ENCODE data around the gene MAP2K6.

Gene MAP2K6

GRCh38 chr17:69588316-69588715 lies 173.8 kb downstream of the MAP2K6 start:
- H3K27me3 ChIP-seq (ENCODE audit: control insufficient read depth in 1 of 2, insufficient read depth in 2 of 2, low read length in 2 of 2): no peaks in the 10 kb centered on the region
- no peak overlapping the region for H3K9ac ChIP-seq (ENCODE audit: low read depth in 1 of 2, low read length in 2 of 2)
- H3K9me3 ChIP-seq (ENCODE audit: control insufficient read depth in 1 of 2, low read length in 2 of 2): no peaks in the 10 kb centered on the region
- H3K4me3 ChIP-seq (ENCODE audit: low read depth in 1 of 2, low read length in 2 of 2): no peak overlapping the region
- H3K36me3 ChIP-seq (ENCODE audit: control insufficient read depth in 1 of 2, insufficient read depth in 2 of 2, low read length in 2 of 2): no peaks in the 10 kb centered on the region
- H3K4me1 ChIP-seq (ENCODE audit: control insufficient read depth in 1 of 2, insufficient read depth in 2 of 2, low read length in 2 of 2): no peaks in the 10 kb centered on the region
- no peak overlapping the region for H3K27ac ChIP-seq (ENCODE audit: low read depth, low read length)

GRCh38 chr17:69588827-69589239 lies 174.3 kb downstream of the MAP2K6 start:
- Histone ChIP-seq H3K9ac (ENCODE audit: low read depth in 1 of 2, low read length in 2 of 2) (no peak overlapping the region), H3K27ac (ENCODE audit: low read depth, low read length) (no peak overlapping the region), H3K9me3 (ENCODE audit: control insufficient read depth in 1 of 2, low read length in 2 of 2) (no peaks in the 10 kb centered on the region), H3K27me3 (ENCODE audit: control insufficient read depth in 1 of 2, insufficient read depth in 2 of 2, low read length in 2 of 2) (no peaks in the 10 kb centered on the region), H3K36me3 (ENCODE audit: control insufficient read depth in 1 of 2, insufficient read depth in 2 of 2, low read length in 2 of 2) (no peaks in the 10 kb centered on the region), H3K4me1 (ENCODE audit: control insufficient read depth in 1 of 2, insufficient read depth in 2 of 2, low read length in 2 of 2) (no peaks in the 10 kb centered on the region), H3K4me3 (ENCODE audit: low read depth in 1 of 2, low read length in 2 of 2) (no peak overlapping the region)

GRCh38 chr17:69590671-69591070 lies 176.2 kb downstream of the MAP2K6 start:
- Histone ChIP-seq H3K36me3 (ENCODE audit: control insufficient read depth in 1 of 2, insufficient read depth in 2 of 2, low read length in 2 of 2) (no peaks in the 10 kb centered on the region), H3K9me3 (ENCODE audit: control insufficient read depth in 1 of 2, low read length in 2 of 2) (no peaks in the 10 kb centered on the region), H3K27me3 (ENCODE audit: control insufficient read depth in 1 of 2, insufficient read depth in 2 of 2, low read length in 2 of 2) (no peaks in the 10 kb centered on the region), H3K4me1 (ENCODE audit: control insufficient read depth in 1 of 2, insufficient read depth in 2 of 2, low read length in 2 of 2) (no peaks in the 10 kb centered on the region), H3K9ac (ENCODE audit: low read depth in 1 of 2, low read length in 2 of 2) (no peak overlapping the region), H3K27ac (ENCODE audit: low read depth, low read length) (no peak overlapping the region), H3K4me3 (ENCODE audit: low read depth in 1 of 2, low read length in 2 of 2) (no peak overlapping the region)

- Histone ChIP-seq H3K27ac (ENCODE audit: low read depth, low read length) (no peak overlapping the region), H3K4me3 (ENCODE audit: low read depth in 1 of 2, low read length in 2 of 2) (no peak overlapping the region), H3K4me1 (ENCODE audit: control insufficient read depth in 1 of 2, insufficient read depth in 2 of 2, low read length in 2 of 2) (no peaks in the 10 kb centered on the region), H3K36me3 (ENCODE audit: control insufficient read depth in 1 of 2, insufficient read depth in 2 of 2, low read length in 2 of 2) (no peaks in the 10 kb centered on the region), H3K9me3 (ENCODE audit: control insufficient read depth in 1 of 2, low read length in 2 of 2) (no peaks in the 10 kb centered on the region), H3K9ac (ENCODE audit: low read depth in 1 of 2, low read length in 2 of 2) (no peak overlapping the region), H3K27me3 (ENCODE audit: control insufficient read depth in 1 of 2, insufficient read depth in 2 of 2, low read length in 2 of 2) (no peaks in the 10 kb centered on the region)
Measured at GRCh38 chr17:69592692-69593350, 178.3 kb downstream of the MAP2K6 start.

- H3K27me3 ChIP-seq (ENCODE audit: control insufficient read depth in 1 of 2, insufficient read depth in 2 of 2, low read length in 2 of 2): no peaks in the 10 kb centered on the region
- H3K27ac ChIP-seq (ENCODE audit: low read depth, low read length): no peak overlapping the region
- H3K9ac ChIP-seq (ENCODE audit: low read depth in 1 of 2, low read length in 2 of 2): no peak overlapping the region
- H3K36me3 ChIP-seq (ENCODE audit: control insufficient read depth in 1 of 2, insufficient read depth in 2 of 2, low read length in 2 of 2): no peaks in the 10 kb centered on the region
- H3K4me1 ChIP-seq (ENCODE audit: control insufficient read depth in 1 of 2, insufficient read depth in 2 of 2, low read length in 2 of 2): no peaks in the 10 kb centered on the region
- H3K4me3 ChIP-seq (ENCODE audit: low read depth in 1 of 2, low read length in 2 of 2): no peak overlapping the region
- no peaks in the 10 kb centered on the region for H3K9me3 ChIP-seq (ENCODE audit: control insufficient read depth in 1 of 2, low read length in 2 of 2)
Measured at GRCh38 chr17:69593351-69593715, 178.8 kb downstream of the MAP2K6 start.

GRCh38 chr17:69593716-69594115 lies 179.2 kb downstream of the MAP2K6 start:
- Histone ChIP-seq H3K9me3 (ENCODE audit: control insufficient read depth in 1 of 2, low read length in 2 of 2) (no peaks in the 10 kb centered on the region), H3K27ac (ENCODE audit: low read depth, low read length) (no peak overlapping the region), H3K9ac (ENCODE audit: low read depth in 1 of 2, low read length in 2 of 2) (no peak overlapping the region), H3K4me3 (ENCODE audit: low read depth in 1 of 2, low read length in 2 of 2) (no peak overlapping the region), H3K27me3 (ENCODE audit: control insufficient read depth in 1 of 2, insufficient read depth in 2 of 2, low read length in 2 of 2) (no peaks in the 10 kb centered on the region), H3K4me1 (ENCODE audit: control insufficient read depth in 1 of 2, insufficient read depth in 2 of 2, low read length in 2 of 2) (no peaks in the 10 kb centered on the region), H3K36me3 (ENCODE audit: control insufficient read depth in 1 of 2, insufficient read depth in 2 of 2, low read length in 2 of 2) (no peaks in the 10 kb centered on the region)

- Histone ChIP-seq H3K36me3 (ENCODE audit: control insufficient read depth in 1 of 2, insufficient read depth in 2 of 2, low read length in 2 of 2) (no peaks in the 10 kb centered on the region), H3K27ac (ENCODE audit: low read depth, low read length) (no peak overlapping the region), H3K4me3 (ENCODE audit: low read depth in 1 of 2, low read length in 2 of 2) (no peak overlapping the region), H3K4me1 (ENCODE audit: control insufficient read depth in 1 of 2, insufficient read depth in 2 of 2, low read length in 2 of 2) (no peaks in the 10 kb centered on the region), H3K9ac (ENCODE audit: low read depth in 1 of 2, low read length in 2 of 2) (no peak overlapping the region), H3K27me3 (ENCODE audit: control insufficient read depth in 1 of 2, insufficient read depth in 2 of 2, low read length in 2 of 2) (no peaks in the 10 kb centered on the region), H3K9me3 (ENCODE audit: control insufficient read depth in 1 of 2, low read length in 2 of 2) (no peaks in the 10 kb centered on the region)
Measured at GRCh38 chr17:69594641-69595040, 180.1 kb downstream of the MAP2K6 start.

- no peaks in the 10 kb centered on the region for H3K9me3 ChIP-seq (ENCODE audit: control insufficient read depth in 1 of 2, low read length in 2 of 2)
- no peak overlapping the region for H3K27ac ChIP-seq (ENCODE audit: low read depth, low read length)
- no peaks in the 10 kb centered on the region for H3K4me1 ChIP-seq (ENCODE audit: control insufficient read depth in 1 of 2, insufficient read depth in 2 of 2, low read length in 2 of 2)
- H3K4me3 ChIP-seq (ENCODE audit: low read depth in 1 of 2, low read length in 2 of 2): no peak overlapping the region
- no peaks in the 10 kb centered on the region for H3K27me3 ChIP-seq (ENCODE audit: control insufficient read depth in 1 of 2, insufficient read depth in 2 of 2, low read length in 2 of 2)
- H3K36me3 ChIP-seq (ENCODE audit: control insufficient read depth in 1 of 2, insufficient read depth in 2 of 2, low read length in 2 of 2): no peaks in the 10 kb centered on the region
- no peak overlapping the region for H3K9ac ChIP-seq (ENCODE audit: low read depth in 1 of 2, low read length in 2 of 2)
Measured at GRCh38 chr17:69596141-69596540, 181.6 kb downstream of the MAP2K6 start.

- Histone ChIP-seq H3K27ac (ENCODE audit: low read depth, low read length) (no peak overlapping the region), H3K4me3 (ENCODE audit: low read depth in 1 of 2, low read length in 2 of 2) (no peak overlapping the region), H3K36me3 (ENCODE audit: control insufficient read depth in 1 of 2, insufficient read depth in 2 of 2, low read length in 2 of 2) (no peaks in the 10 kb centered on the region), H3K27me3 (ENCODE audit: control insufficient read depth in 1 of 2, insufficient read depth in 2 of 2, low read length in 2 of 2) (no peaks in the 10 kb centered on the region), H3K4me1 (ENCODE audit: control insufficient read depth in 1 of 2, insufficient read depth in 2 of 2, low read length in 2 of 2) (no peaks in the 10 kb centered on the region), H3K9me3 (ENCODE audit: control insufficient read depth in 1 of 2, low read length in 2 of 2) (no peaks in the 10 kb centered on the region), H3K9ac (ENCODE audit: low read depth in 1 of 2, low read length in 2 of 2) (no peak overlapping the region)
Measured at GRCh38 chr17:69597898-69598692, 183.6 kb downstream of the MAP2K6 start.

- Histone ChIP-seq H3K36me3 (ENCODE audit: control insufficient read depth in 1 of 2, insufficient read depth in 2 of 2, low read length in 2 of 2) (no peaks in the 10 kb centered on the region), H3K27me3 (ENCODE audit: control insufficient read depth in 1 of 2, insufficient read depth in 2 of 2, low read length in 2 of 2) (no peaks in the 10 kb centered on the region), H3K4me3 (ENCODE audit: low read depth in 1 of 2, low read length in 2 of 2) (no peak overlapping the region), H3K27ac (ENCODE audit: low read depth, low read length) (no peak overlapping the region), H3K9me3 (ENCODE audit: control insufficient read depth in 1 of 2, low read length in 2 of 2) (no peaks in the 10 kb centered on the region), H3K9ac (ENCODE audit: low read depth in 1 of 2, low read length in 2 of 2) (no peak overlapping the region), H3K4me1 (ENCODE audit: control insufficient read depth in 1 of 2, insufficient read depth in 2 of 2, low read length in 2 of 2) (peaks cover 5 to 11% of the 10 kb centered on the region in 2 donors)
Measured at GRCh38 chr17:69602972-69603371, 188.5 kb downstream of the MAP2K6 start.

Measured in duodenal mucosa (tissue), 2 donors.